HuH-7.5 (cell line): ENCODE results near the gene SLC25A25.

Experiments used
- DNase-seq: peaks from one replicate; pipeline ENCODE4 v3.0.0; 2011; ENCODE audit warnings: low spot score

The SLC25A25 gene

DNA sequence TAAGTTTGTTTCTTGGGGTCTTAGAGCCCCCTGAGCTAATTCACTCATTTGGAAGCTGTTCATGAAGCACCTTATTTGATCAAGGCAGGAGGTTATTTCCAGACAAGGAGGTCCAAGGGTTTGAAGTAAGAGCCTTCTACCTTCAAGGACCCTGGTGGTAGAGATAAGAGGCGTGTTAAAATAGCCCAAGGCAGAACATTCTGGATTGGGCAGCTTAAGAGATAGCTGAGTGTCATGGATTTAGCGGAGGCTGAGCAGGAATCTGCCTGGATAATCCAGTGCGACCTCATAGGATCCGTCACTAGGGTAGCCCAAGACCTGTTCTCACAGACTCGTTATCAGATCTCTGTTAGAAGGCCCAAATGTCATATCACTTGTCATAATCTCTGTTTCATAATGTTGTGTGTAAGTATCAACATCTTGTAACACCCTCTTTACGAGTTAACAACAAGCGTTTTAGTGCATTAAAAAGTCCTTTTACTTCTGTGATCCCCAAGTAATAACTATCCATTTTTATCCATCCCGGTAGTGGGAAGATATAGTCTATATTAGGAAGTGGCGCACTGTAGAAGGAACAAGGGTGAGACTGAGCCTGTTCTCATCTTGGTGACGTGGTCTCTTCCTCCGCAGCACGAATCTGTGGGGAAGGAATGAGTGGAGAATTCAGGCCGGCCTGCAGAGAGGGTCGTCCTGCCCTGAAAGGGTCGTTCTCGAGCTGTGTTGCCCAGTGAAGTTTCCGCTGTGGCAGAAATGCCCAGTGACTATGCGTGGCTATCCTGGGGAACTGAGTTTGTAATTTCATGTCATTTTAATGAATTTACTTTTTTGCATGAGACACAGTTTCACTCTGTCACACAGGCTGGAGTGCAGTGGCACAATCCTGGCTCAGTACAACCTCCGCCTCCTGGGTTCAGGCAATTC is 28.8 kb downstream of the SLC25A25 start:
- DNase-seq, result no peak

DNA sequence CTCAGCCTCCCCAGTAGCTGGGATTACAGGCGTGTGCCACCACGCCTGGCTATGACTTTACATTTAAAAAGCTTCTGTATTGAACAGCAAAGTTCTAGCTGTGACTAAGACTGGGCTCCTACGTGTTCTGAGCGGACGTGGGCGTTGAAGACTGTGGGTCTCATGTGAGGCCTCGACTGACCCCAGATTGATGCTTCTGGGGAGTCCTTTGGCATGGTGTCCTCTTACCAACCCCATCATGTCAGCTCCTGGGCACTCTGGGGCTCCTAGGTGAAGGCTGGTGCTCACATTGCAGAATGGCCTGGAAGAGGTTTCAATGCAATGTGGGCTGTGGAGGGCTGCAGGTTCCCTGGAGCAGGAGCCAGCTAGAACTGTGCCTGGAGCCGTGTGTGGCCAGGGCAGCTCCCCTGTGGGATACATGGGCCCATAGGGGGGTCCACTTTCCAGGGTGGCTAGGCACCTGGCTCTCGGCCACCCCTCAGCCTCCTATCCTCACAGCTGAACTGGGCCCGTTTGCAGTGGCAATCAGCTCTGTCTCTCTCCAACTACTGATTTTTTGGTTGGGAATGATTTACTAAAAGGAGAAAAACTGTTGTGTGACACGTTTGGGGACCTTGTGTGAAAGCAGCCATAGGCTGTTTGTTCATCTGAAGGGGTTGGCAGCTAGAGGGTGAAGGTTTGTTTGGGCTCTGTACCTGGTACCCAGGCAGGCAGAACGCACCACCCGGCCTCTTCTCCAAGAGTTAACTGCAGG is 29.7 kb downstream of the SLC25A25 start:
- no peak for DNase-seq

DNA sequence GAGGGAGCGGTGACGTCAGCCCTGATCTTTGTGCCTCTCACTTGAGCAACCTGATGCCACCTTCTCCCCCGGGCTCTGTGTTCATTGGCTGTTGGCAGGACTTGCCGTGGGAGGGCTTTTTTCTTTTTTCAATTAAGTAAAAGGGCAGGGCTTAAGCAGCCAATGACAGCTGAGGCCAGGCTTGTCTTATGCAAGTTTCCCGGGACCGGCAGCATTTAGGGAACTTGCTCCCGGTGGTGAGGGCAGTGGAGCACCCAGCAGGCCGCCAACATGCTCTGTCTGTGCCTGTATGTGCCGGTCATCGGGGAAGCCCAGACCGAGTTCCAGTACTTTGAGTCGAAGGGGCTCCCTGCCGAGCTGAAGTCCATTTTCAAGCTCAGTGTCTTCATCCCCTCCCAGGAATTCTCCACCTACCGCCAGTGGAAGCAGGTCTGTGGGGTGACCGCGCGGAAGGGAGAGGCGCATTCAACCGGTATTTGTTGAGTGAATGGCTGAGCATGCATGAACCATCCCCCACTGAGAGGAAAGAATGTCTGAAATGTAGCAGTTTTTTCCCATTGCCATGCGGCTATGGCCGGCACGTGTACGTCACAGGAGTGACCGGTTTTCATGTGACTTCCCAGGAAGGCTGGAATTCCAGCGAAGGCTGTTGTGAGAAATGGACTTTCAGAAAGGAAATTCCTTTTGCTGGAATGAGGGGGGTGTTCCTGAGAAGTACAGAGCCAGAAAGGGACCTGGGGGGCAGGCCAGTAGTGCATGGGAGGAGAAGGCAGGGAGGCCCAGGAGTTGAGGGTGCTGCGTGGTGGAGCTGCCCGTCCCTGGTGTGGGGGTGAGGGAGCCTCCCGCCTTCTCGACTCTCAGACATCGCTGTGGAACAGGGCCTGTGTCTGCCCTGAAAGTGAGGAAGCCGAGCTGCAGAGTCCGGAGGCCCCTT is 30.5 kb downstream of the SLC25A25 start:
- DNase-seq, result peak; percentile 86

- no peak for DNase-seq
Measured at GRCh38 chr9:128099231-128099931, 31.3 kb downstream of the SLC25A25 start.

DNA sequence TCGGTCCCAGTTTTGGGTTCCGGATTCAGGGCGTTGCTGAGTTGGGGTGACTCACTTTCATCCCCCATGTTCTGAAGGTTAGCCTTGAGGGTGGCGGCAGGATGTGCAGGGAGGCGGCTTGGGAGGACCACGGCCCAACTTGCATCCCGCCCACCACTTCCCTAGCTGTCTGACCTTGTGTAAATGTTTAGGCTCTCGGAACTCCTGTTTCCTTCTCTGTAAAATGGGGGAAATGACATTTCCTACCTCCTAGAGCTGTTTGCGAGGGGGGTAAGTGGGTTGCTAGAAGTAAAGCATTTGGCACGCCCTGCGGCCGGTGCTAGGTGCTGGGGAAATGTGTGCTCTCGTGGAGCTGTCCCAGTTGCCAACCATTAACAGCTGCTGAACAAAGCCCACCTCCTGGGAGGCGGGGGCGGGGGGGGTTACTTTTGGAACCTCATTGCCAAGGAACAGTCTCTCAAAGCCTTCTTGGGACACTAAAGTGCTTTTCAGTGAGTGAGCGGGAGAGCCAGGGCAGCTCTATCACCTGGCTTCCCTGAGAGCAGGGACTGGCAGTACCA is 32.0 kb downstream of the SLC25A25 start:
- no peak for DNase-seq

GRCh38 chr9:128100581-128100980 is 32.5 kb downstream of the SLC25A25 start:
- no peak for DNase-seq

- DNase-seq, result no peak
Measured at GRCh38 chr9:128101231-128101661, 33.2 kb downstream of the SLC25A25 start.

DNA sequence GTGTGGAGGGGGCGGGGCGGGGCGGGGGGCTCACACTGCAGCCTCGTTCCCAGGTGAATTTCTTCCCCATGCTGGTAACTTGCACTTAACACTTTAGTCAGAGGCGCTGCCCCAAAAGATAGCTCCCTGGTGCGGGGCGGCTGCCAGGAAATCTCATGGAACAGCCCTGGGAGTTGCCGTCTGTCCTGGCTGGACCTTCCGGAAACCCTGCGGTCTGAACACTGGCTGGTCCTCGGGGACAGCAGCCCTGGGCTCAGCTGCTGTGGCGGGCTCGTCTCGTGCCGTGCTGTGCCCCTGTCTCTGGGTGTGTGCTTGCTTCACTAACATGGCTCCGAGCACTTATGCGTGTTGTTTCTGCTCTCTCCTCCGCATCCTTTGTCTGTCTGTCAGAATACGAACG is 33.7 kb downstream of the SLC25A25 start:
- DNase-seq, result no peak

GRCh38 chr9:128102196-128102595 is 34.2 kb downstream of the SLC25A25 start:
- no peak for DNase-seq

DNA sequence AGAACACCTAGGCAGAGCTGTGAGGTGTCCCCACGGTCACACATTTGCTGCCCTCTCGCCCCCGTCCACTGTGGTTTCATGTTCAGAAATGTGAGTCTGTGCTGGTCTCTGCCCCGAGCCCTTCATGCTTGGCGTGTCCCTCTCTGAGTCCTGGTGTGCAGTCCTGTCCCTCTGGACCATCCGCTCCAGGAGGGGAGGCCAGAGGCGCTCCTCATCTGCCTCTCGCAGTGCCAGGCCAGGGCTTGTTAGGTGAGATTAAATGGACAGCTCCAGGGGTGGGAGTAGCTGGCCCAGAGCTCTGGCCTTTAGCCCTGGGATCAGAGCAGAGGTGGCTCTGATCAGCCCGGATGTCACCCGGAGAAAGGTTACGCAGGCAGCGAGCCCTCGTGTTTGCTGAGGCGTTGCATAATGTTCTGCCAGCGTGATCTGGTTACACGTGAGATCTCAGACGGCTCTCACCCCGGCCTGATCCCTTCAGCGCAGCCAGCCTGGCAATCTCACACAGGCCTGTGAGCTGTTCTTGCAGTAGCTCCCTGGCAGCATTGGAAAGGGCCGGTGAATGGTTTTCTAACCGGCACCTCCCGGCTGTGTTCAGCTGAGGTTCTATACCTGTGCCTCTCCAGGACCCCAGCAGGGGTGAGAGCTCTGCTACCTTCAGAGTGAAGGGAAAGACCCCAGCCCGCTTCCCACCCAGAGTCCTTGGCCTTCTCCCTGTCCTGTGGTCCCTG is 35.0 kb downstream of the SLC25A25 start:
- peak; percentile 77 for DNase-seq

- no peak for DNase-seq
Measured at GRCh38 chr9:128103589-128103962, 35.5 kb downstream of the SLC25A25 start.

- DNase-seq, result peak; percentile 38
Measured at GRCh38 chr9:128104171-128104618, 36.2 kb downstream of the SLC25A25 start.

- no peak for DNase-seq
Measured at GRCh38 chr9:128105538-128106175, 37.6 kb downstream of the SLC25A25 start.

- no peak for DNase-seq
Measured at GRCh38 chr9:128106181-128106939, 38.3 kb downstream of the SLC25A25 start.

DNA sequence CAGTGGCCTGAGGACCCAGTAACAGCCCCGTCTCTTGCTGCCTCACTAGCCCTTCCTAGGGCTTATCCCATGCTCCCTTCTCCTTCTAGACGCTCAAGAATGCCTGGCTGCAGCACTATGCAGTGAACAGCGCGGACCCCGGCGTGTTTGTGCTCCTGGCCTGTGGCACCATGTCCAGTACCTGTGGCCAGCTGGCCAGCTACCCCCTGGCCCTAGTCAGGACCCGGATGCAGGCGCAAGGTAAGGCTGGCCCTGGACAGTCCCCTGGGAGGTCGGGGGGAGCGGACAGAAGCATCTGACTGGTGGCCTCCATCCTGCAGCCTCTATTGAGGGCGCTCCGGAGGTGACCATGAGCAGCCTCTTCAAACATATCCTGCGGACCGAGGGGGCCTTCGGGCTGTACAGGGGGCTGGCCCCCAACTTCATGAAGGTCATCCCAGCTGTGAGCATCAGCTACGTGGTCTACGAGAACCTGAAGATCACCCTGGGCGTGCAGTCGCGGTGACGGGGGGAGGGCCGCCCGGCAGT is 39.0 kb downstream of the SLC25A25 start:
- DNase-seq, result no peak

GRCh38 chr9:128107468-128108268 is 39.6 kb downstream of the SLC25A25 start:
- no peak for DNase-seq

DNA sequence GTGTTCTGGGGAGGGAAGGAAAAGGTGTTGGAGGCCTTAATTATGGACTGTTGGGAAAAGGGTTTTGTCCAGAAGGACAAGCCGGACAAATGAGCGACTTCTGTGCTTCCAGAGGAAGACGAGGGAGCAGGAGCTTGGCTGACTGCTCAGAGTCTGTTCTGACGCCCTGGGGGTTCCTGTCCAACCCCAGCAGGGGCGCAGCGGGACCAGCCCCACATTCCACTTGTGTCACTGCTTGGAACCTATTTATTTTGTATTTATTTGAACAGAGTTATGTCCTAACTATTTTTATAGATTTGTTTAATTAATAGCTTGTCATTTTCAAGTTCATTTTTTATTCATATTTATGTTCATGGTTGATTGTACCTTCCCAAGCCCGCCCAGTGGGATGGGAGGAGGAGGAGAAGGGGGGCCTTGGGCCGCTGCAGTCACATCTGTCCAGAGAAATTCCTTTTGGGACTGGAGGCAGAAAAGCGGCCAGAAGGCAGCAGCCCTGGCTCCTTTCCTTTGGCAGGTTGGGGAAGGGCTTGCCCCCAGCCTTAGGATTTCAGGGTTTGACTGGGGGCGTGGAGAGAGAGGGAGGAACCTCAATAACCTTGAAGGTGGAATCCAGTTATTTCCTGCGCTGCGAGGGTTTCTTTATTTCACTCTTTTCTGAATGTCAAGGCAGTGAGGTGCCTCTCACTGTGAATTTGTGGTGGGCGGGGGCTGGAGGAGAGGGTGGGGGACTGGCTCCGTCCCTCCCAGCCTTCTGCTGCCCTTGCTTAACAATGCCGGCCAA is 40.4 kb downstream of the SLC25A25 start:
- no peak for DNase-seq
